ENCODE results near the gene LIN54. TPM values are rescaled to one million over a fixed set of nuclear protein-coding genes. Genes with fewer than 3 reads are reported as not detected.

The LIN54 gene
- total and polyA plus RNA-seq, 2 donors (not counting 1 experiment from before 2014, with no cell fraction given) = 13.3 to 15.2 TPM

DNA sequence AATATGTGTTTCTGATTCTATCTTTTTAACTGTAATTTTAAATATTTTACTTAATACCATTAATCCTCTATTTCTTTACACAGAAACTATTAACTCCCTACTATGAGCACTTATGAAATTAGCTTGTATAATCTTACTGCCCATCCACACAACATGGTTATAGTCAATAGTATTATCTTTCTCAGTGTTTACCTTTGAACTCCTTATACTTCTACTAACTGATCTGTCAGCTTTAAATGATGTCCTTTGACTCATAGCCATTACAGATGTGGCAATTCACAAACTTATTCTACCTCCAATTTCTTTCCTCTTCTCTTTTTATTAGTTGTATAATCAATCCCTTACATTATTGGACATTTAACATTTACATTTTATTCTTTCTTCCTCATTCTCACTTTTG lies 125.2 kb downstream of the LIN54 start:
- Histone ChIP-seq H3K4me3 (replicated peaks in 1 of 4; ENCODE audit: control extremely low read depth in 1 of 4, insufficient read depth in 1 of 4, low read depth in 3 of 4, low read length in 4 of 4) (peak overlapping the region in 2 of 4 experiments; percentile 27 to 48), H3K4me2 (ENCODE audit: extremely low read depth, insufficient read depth, low read length) (no peak overlapping the region), H3K27ac (ENCODE audit: insufficient read depth, low read length) (no peak overlapping the region), H3K27me3 (ENCODE audit: control insufficient read depth, insufficient read depth, low read length) (no peaks in the 10 kb centered on the region), H3K79me2 (ENCODE audit: control insufficient read depth, insufficient read depth, low read length) (peaks cover 98% of the 10 kb centered on the region), H3K36me3 (ENCODE audit: control insufficient read depth, insufficient read depth, low read length) (peaks cover 3% of the 10 kb centered on the region), H3K9ac (ENCODE audit: insufficient read depth, low read length) (no peak overlapping the region), H2AFZ (ENCODE audit: low read length) (no peak overlapping the region), H4K20me1 (ENCODE audit: control insufficient read depth, extremely low read depth, insufficient read depth, low read length) (peaks cover 16% of the 10 kb centered on the region), H3K9me3 (ENCODE audit: control insufficient read depth, insufficient read depth, low read depth, low read length) (no peaks in the 10 kb centered on the region), H3K4me1 (ENCODE audit: control insufficient read depth, extremely low read depth, insufficient read depth, low read length) (peaks cover 5% of the 10 kb centered on the region)
- DNase-seq (ENCODE audit: low read depth in 2 of 2) = peak in 1 of 2 donors; percentile 34
- TF ChIP-seq, protein P1, sequence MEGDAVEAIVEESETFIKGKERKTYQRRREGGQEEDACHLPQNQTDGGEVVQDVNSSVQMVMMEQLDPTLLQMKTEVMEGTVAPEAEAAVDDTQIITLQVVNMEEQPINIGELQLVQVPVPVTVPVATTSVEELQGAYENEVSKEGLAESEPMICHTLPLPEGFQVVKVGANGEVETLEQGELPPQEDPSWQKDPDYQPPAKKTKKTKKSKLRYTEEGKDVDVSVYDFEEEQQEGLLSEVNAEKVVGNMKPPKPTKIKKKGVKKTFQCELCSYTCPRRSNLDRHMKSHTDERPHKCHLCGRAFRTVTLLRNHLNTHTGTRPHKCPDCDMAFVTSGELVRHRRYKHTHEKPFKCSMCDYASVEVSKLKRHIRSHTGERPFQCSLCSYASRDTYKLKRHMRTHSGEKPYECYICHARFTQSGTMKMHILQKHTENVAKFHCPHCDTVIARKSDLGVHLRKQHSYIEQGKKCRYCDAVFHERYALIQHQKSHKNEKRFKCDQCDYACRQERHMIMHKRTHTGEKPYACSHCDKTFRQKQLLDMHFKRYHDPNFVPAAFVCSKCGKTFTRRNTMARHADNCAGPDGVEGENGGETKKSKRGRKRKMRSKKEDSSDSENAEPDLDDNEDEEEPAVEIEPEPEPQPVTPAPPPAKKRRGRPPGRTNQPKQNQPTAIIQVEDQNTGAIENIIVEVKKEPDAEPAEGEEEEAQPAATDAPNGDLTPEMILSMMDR (conservative IDR thresholded peaks at IDR 0.05 in 1 of 2, IDR thresholded peaks at IDR 0.05 in 1 of 2; ENCODE audit: low read depth in 1 of 2, low read length in 2 of 2) = no peak
- TF ChIP-seq EZH2 (IDR thresholded peaks at IDR 0.05; ENCODE audit: low read length, missing control alignments) = no peak

Other genes with a start within 250 kb of the LIN54 start
- gene SCD5, start 212.0 kb downstream of the LIN54 start, total RNA-seq = 10.5 and 11.4 TPM in 2 replicates
- gene SCD5, start 212.0 kb downstream of the LIN54 start, polyA plus RNA-seq = 4.9 and 7.1 TPM in 2 replicates
- gene SEC31A, start 119.7 kb downstream of the LIN54 start, total RNA-seq = 297 and 342 TPM in 2 replicates
- 421 and 472 TPM in 2 replicates for gene SEC31A, start 119.7 kb downstream of the LIN54 start, polyA plus RNA-seq
- gene THAP9, start 110.1 kb downstream of the LIN54 start, total RNA-seq = 5.6 and 6.2 TPM in 2 replicates
- 1.7 and 2.4 TPM in 2 replicates for gene THAP9, start 110.1 kb downstream of the LIN54 start, polyA plus RNA-seq
- 106 and 128 TPM in 2 replicates for gene COPS4, start 24.4 kb upstream of the LIN54 start, total RNA-seq
- gene COPS4, start 24.4 kb upstream of the LIN54 start, polyA plus RNA-seq = 82.3 and 92.9 TPM in 2 replicates
- under 0.01 and 0.33 TPM in 2 replicates for gene PLAC8, start 103.9 kb upstream of the LIN54 start, total RNA-seq
- 0.29 and 0.79 TPM in 2 replicates for gene PLAC8, start 103.9 kb upstream of the LIN54 start, polyA plus RNA-seq

Data from fibroblast of lung (primary cell).